HG03354 (cell line): ENCODE data around the gene KCNQ5.

Source experiments
- ATAC-seq: cut with Tn5 transposase; IDR thresholded peaks from one replicate; pipeline ENCODE4 v1.9.1; 2021; ENCODE audit warnings: mild to moderate bottlenecking; ENCODE audit not compliant: unreplicated experiment, poor library complexity, severe bottlenecking

Gene KCNQ5

DNA sequence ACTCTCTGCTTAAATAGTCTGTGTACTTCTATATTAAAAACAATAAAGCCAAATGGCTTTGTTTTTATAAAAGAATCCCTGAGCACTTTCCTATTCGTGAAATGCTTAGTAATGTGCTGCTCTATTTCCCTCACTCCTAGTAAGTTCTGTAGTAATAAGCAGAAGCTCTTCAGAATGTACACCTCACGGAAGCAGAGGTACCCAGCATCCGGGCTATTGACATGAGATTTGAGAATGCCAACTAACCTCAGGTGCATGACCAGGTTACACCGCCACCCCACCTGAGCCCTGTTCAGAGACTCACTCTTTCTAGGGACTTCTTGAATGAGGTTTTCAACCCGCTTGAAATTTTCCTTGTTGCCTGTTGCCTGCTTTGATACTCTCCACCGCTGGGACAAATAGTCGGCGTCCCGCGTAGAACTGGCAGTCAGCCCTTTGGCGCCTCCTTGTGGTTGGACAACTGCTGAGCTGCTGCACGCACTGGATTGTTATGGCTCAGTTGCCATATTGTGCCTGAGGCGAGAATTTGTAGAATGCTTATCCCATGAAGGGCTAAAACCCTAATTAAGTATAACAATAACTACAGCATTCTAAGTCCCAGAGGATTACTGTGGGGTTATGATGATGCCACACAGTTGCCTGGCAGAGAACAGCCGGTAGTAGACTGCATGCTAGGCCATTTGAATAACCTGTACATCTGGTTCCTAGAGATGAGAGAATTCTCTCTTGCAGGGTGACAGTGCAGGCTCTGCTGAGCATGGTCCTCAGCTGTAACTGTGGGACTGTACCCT, 508.0 kb downstream of the KCNQ5 start:
- ATAC-seq, result peak; percentile 98

DNA sequence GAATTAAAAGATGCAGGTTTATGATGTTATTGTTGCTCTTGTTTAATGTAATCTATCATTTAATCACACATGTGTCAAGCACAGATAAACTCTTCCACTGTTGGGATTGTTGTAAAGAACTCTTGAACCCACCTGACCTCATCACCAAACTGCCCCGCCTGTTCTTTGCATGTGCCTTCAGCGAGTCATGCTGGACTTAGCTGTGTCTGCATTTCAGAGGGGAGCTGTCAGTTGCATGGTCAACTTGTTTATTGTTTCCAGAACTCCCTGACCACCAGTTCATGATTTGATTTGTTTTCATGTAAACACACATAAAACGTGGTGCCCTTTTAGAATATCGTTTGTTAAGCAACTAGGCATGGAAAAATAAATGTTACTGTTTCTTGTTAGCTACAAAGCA, 509.8 kb downstream of the KCNQ5 start:
- ATAC-seq, result no peak

DNA sequence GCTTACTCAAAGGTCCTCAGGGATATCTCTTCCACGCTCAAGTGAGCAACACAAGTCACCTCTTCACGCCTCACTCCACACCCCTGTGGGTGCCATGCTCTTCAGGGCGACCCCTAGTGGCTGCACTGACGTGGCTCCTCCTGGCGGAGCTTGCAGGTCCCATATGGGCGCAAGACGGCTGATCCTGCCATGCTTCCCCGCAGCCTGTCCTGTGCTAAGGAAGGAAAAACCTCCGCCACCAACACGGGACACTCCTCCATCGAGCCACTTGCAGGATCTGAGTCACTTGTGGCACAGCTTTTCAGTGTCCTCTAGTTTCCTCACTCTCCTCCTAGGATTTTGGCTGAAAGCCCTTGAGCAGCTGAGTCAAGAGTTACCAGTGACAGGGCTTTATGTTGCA, 512.7 kb downstream of the KCNQ5 start:
- ATAC-seq, result no peak

DNA sequence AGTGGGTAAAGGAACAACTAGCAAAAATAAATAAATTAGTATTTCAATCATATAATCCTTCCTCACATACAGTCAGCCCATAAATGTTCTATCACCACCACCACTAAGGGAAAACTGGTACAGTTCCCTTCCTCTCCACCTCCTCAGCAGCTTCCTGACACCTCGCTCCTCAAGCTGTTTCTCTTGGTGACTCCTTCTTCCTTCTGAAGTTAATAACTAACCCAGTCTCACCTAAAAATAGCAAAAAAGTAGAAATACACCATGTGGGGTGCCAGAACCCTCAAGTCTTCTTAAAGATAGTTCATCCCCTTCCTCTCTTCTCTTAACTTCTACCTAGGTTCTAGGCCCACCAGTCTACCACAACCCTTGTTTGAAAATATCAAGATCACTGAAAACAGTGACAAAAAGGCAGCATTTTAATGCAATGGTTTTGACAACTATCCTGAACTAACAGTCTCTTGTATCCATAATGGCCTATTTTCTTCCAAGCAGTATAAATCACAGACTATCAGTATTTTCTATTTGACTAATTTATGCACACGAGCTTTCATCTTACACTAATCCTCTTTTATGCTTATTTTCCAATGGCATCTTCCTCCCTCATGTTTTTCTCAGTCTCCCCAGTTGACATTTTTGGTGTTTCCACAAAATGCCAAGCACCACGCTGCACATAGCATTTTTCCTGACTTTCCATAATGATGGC, 518.0 kb downstream of the KCNQ5 start:
- ATAC-seq, result peak; percentile 80

DNA sequence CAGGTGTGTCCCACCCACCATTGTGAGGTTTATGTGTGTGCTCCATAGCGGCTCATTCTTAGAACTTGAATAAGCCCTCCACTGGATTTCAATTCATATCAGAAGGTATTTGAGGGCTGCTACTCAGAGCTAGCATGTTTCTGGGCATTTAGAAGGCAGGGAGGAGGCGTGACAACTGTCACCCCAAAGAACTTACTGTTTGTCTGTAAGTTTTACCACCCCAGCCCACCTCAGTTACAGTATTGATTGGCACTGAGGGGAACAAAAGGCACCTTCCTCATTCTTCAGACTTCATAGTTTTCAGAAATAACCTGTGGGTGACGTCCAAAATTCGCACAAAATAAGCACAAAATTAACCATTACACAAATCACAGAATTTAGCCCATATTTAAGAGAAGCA, 521.7 kb downstream of the KCNQ5 start:
- no peak for ATAC-seq

DNA sequence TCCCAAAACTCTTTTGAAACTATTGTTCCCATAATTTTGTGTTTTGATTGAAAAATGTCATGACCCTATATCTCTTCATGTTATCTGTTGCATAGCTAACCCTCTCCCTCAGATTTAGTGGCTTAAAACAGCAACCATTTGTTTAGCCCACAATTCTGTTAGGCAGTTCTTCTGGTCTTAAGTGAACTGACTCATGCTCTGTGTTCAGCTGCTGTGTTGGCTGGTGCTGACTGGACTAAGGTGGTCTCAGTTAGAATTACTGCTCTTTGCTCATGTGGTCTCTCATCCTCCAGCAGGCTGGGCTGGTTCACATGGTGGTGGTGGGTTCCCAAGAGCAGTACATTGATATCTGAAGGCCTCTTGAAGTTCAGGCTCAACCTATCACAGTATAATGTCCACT, 522.7 kb downstream of the KCNQ5 start:
- ATAC-seq, result no peak

DNA sequence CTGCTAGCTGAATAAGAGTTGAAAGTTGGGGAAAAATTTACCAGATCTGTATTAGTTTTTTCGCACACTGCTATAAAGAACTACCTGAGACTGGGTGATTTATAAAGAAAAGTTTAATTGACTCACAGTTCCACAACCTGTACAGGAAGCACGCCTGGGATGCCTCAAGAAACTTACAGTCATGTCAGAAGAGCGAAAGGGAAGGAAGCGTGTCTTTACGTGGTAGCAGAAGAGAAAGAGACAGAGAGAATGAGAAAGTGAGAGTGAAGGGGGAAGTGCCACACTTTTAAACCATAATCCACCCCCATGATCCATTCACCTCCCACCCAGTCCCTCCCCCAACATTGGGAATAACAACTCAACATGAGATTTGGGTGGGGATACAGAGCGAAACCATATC, 523.8 kb downstream of the KCNQ5 start:
- ATAC-seq, result peak; percentile 63

DNA sequence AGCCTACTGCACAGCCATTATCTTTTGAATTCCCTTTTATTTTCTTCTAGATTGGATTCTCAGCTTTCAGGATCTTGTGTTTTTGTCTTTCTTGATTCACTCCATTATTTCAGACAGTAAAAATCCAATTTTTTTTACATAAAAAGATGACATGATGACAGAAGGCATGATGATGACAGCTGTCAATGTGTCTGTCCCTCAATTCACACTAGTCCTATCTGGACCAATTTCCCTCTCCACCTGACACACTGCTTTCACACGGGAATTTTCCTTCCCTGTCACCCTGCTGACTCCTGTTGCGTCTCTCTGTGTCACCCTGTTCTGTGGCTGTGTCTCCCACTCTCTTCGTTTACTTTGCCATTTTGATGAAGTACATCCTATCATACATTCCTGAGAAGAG, 529.9 kb downstream of the KCNQ5 start:
- ATAC-seq, result no peak

DNA sequence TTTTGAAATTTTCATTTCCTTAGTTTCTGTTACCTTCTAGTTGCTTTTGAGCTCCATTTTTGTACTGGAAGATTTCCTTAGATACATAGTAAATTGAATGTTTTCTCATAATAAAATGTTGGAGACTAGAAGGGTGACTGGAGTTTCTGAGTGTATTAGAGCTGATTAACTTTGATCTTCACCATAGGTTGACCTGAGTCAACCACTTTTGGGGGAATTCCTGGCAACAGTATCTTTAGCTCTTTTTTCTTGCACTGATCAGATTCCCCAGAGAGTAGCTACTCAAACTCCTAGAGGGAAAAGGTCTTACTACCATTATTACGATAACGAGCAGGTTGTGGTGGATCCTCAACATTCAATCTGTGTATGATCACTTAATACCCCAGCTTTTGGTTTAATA, 530.7 kb downstream of the KCNQ5 start:
- ATAC-seq, result no peak

DNA sequence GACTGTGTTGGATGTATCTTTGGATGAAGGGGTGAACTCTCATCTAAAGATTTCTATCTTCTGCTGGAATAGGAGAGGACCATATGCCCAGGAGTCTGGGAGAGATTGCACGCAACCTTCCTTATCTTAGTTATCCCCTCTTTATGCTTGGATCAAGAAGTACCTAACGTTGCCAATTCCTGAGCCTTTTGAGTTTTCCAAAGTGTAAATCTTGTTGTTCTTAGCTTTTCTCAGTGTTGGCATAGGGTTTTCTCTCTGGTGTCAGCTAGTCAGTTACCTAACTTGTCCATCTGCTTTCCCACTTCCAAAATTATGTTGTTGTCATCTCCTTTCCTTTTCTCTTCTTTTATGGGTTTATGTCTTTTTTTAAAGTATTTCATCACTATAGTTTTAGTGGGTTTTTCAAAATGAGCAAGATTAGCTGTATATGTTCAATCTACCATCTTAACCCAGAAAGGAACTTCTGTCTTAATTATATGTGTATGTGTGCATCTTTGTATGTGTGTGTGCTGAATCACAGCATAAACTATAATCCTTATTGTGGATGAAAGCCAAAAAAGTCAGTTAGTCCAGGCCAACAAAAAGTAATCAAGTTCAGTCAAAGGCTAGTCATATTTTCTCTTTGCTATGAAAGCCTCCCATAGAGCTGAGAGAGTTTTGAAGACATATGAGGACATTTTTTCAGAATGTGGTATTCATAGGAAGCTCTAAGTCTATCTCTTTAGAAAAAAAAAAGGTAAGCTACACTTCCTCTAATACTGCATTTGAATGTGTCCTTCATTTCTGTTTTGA, 531.3 kb downstream of the KCNQ5 start:
- no peak for ATAC-seq

DNA sequence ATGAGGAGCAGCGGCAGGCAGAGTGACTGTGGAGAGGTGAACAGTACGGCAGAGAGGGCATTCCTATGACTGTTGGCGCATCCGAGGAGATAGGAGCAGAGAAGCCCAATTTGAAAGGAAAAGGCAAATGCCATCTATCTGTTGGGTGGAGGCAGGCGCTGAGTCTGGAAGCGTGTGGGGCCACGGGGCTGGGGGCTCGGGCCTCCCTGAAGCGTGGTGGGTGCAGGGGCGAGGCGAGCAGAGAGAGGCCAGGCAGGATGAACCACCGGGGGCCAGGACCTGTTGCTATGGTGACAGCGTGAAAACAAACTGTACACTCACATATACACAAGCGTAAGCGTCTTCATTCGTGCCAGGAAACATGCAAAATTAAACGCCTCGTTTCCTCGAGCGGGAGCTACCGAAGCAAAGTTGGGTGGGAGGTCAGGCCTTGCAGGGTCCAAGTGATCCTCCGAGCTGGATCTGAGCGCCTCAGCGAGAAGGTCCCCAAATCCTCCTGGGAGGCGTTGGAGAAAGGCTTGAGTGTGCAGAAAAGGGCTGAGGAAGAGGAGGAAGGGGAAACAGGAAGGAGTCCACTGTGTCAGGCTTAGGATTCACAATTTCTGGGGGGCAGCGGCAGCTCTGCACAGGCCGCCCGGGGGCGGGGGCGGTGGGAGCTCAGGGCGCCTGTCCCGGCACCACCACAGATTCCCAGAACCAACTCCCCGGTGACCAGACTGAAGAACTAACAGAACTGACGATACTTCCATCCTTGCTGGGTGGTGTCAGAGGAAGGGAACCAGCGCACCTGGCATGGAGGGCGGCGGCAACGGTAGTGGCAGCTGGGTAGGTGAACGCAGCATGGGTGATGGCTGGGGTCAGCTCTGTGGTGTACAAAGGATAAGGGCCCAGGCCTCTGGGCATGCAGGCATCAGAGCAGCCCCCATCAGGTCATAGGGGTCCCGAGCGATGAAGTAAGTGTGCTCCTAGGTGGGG, 535.2 kb downstream of the KCNQ5 start:
- no peak for ATAC-seq

DNA sequence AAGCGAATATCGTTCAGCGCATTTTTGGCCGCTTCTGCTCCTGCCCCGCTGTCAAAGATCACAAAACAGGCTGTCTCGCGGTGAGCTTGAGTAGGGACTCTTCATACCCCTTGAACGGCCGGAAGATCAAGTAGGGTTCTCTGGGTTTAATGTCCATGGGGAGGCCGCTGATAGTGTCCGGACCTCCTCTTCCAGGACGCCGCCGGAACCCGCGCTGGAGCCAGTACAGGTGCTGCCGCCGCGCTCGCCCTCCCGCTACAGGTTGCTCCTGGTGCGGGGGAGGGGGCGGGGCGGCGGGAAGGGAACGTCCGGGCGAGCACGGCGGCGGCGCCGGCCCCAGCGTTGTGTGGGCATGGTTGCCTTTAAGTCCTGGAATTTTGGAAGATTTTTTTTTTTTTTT, 536.0 kb downstream of the KCNQ5 start:
- ATAC-seq, result no peak

DNA sequence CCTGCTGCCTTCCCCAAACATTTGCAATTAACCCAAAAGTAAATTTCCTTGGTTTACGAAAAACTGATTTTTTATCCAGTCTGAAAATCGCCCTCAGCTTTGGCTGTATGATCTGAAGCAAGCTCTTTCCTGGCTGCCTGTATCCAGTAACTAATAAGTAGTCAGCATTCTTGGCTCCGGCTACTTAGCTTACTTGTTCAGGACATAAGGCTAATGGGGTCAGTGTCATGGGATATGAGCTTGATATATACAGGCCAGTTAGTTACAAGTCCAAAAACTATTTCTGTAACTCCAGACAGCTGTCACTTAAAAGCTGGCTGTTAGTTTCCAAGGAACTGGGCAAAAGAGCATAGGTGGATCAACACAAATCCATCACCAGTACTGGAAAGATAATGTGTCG, 547.2 kb downstream of the KCNQ5 start:
- no peak for ATAC-seq

DNA sequence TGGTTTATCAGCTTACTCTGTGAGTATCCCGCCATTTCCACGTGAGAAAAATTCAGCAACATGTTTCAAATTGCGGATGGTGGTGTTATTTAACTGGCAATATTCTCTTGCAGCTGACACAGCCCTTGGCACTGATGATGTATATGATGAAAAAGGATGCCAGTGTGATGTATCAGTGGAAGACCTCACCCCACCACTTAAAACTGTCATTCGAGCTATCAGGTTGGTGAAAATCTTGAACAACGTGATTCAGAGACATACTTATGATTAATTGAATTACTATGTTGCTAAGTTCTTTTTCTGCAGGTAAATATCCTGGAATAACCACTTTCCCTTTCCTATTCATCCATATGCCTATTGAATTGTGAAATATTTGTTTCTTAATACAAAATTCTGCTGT, 547.8 kb downstream of the KCNQ5 start:
- no peak for ATAC-seq

DNA sequence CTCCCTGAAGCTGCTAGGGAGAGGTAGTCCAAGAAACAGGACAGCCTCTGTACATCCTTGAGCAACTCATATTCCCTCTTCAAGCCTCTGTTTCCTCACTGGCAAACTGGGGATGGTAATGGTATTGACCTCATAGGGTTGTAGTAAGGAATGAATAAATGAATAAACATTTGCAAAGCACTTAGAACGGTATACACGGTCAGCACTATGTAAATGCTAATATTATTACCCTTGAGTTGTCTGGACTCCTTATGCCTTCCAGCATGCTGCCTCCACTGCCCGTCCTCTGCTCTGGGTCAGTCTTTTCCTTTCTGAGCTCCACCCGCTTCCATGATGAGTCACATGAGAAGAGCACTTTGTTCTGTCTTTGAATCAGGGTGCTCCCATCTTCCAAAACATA, 552.8 kb downstream of the KCNQ5 start:
- no peak for ATAC-seq

DNA sequence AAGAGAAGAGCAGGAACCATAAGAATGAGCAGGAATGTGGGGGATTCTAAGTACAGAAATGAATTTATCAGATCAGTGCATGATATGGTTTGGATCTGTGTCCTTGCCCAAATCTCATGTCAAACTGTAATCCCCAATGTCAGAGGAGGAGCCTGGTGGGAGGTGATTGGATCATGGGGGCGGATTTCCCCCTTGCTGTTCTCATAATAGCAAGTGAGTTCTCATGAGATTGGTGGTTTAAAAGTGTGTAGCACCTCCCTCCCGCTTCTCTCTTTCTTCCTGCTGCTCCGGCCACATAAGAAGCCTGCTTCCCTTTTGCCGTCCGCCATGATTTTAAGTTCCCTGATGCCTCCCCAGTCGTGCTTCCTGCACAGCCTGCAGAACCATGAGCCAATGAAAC, 554.2 kb downstream of the KCNQ5 start:
- no peak for ATAC-seq

DNA sequence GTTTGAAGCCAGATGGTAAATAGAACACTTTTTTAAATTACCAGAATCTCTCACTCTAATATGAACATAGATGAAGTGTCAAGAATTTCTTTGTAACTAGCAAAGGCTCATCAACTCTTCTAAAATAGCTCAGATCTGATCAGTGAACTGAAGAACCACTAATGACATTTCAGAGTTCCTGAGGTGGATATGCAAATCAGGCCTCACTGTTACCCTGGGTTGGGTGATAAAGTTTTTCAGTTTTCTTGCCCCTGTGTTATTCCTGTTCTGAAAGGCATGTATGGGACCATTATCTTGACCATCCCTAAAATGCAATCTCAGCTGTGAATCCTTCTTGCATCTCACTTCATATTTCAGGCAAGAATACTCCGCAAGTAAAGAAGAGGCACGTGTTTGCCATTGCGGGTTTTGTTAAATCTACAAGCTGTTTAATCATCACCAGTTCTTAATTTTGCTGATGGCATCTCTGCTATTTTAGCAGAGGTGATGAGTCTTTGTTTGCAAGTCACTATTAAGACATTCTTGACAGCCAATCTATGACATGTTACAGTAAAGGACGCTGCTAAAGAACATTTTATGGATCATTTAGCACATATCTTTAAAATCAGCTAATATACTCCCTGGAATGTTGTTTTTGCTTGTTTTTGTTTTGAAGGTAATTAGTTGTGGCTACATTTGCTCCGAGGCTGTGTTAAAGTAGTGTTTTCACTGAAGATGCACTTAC, 555.5 kb downstream of the KCNQ5 start:
- ATAC-seq, result peak; percentile 61

DNA sequence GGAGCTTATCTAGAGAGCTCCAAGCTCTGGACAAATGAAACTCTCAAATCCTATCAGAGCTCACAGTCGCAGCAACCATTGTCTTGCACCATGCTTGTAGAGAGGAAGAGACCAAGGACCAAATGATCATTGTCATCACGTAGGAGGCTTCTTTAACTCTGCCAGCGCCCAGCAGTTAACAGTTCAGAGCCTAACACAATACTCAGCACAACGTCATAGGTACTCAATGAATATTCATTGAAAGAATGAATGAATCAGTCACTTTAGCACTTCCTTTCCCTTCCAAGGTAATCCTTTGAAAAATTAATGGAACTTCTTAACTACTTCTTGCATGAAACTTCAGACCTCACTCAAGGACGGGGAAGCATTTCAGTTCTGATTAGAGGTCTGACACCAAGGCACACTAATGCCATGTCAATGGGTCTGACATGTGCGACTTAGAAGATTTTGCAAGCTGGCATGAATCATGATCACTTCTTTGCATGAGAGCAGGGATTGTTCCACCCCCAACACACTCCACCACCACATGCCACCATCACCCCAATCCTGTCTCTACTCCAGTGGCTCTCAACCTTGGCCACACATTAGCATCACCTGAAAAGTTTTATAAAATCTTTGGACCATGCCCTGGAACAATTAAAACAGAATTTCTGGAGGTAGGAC, 558.3 kb downstream of the KCNQ5 start:
- ATAC-seq, result no peak
